B cell (primary cell): ENCODE results near the gene ZNF366. TPM values are rescaled to one million over a fixed set of nuclear protein-coding genes. Genes with fewer than 3 reads are reported as not detected.

Experiments used
- ATAC-seq: fragments of 200-7000 bp; cut with Tn5 transposase; one replicate; pipeline ENCODE4 v1.10.0; 2021; ENCODE audit warnings: low read depth, mild to moderate bottlenecking, moderate number of reproducible peaks, moderate library complexity
- CTCF ChIA-PET: fragments of 350-600 bp; sonication (Branson Sonifier 250); formaldehyde crosslinking; loops from one replicate; lab custom pipeline; 2021; ENCODE audit warnings: antibody characterized with exemption, inconsistent platforms; lab: Charles Lee
- POLR2A ChIA-PET: fragments of 350-600 bp; sonication (Branson Sonifier 250); formaldehyde crosslinking; loops from one replicate; lab custom pipeline; 2021; ENCODE audit warnings: antibody characterized with exemption; lab: Charles Lee
- DNase-seq: peaks from one replicate; pipeline ENCODE4 v3.0.0; 2013
- H2AFZ ChIP-seq: 2 replicates; pipeline ENCODE4 v1.6.1; 2012; ENCODE audit warnings: mild to moderate bottlenecking, low read depth, low read length; ENCODE audit not compliant: insufficient read depth, poor library complexity, severe bottlenecking
- H3K27ac ChIP-seq, 2 donors: 1 replicate in 1 of 2; 2 replicates in 1 of 2; pipeline ENCODE4 v1.5.1; 2012 to 2013; ENCODE audit warnings: low read length in 2 of 2, mild to moderate bottlenecking in 2 of 2, moderate library complexity in 1 of 2
- H3K27me3 ChIP-seq, 4 experiments: fragments of 200-600 bp in 1 of 4; sonication (generic) in 1 of 4; replicated peaks in 1 of 4; 1 replicate in 2 of 4; 2 replicates in 2 of 4; pipeline versions ENCODE4 v1.6.1 to v1.7.0; 2013 to 2016; ENCODE audit warnings: low read length in 3 of 4, mild to moderate bottlenecking in 2 of 4, mixed read lengths in 1 of 4, moderate library complexity in 1 of 4; ENCODE audit not compliant: insufficient read depth in 4 of 4, control insufficient read depth in 3 of 4; ENCODE audit errors: control extremely low read depth in 1 of 4
- H3K36me3 ChIP-seq, 2 experiments: replicated peaks in 1 of 2; 1 replicate in 1 of 2; 2 replicates in 1 of 2; pipeline versions ENCODE4 v1.6.1 to v1.7.1; 2013; ENCODE audit warnings: low read length in 1 of 2; ENCODE audit not compliant: insufficient read depth in 2 of 2, control insufficient read depth in 1 of 2; ENCODE audit errors: control extremely low read depth in 1 of 2, extremely low read depth in 1 of 2
- H3K4me1 ChIP-seq, 2 donors: fragments of 200-600 bp in 1 of 2; sonication (generic) in 1 of 2; 1 replicate in 1 of 2; 2 replicates in 1 of 2; pipeline versions ENCODE4 v1.5.1 to v1.6.1; 2013 to 2017; ENCODE audit warnings: low read length in 2 of 2; ENCODE audit not compliant: control insufficient read depth in 2 of 2, insufficient read depth in 2 of 2
- H3K4me2 ChIP-seq: replicated peaks from 2 replicates; pipeline ENCODE3; 2012; ENCODE audit warnings: mild to moderate bottlenecking, low read depth, low read length; ENCODE audit not compliant: poor library complexity, severe bottlenecking
- H3K4me3 ChIP-seq, 5 experiments: fragments of 200-600 bp in 1 of 5; sonication (generic) in 1 of 5; 1 replicate in 3 of 5; 2 replicates in 2 of 5; pipeline versions ENCODE4 v1.5.1 to v1.7.0; 2011 to 2016; ENCODE audit warnings: low read length in 4 of 5, mild to moderate bottlenecking in 4 of 5, low read depth in 2 of 5, control low read depth in 1 of 5, moderate library complexity in 1 of 5; ENCODE audit not compliant: insufficient read depth in 1 of 5; ENCODE audit errors: control extremely low read depth in 1 of 5, extremely low read depth in 1 of 5
- H3K79me2 ChIP-seq: fragments of 200-600 bp; sonication (generic); one replicate; pipeline ENCODE4 v1.6.0; 2016; ENCODE audit warnings: low read length; ENCODE audit not compliant: control insufficient read depth, insufficient read depth
- H3K9ac ChIP-seq: fragments of 200-600 bp; sonication (generic); 2 replicates; pipeline ENCODE4 v1.6.1; 2017; ENCODE audit warnings: mild to moderate bottlenecking, low read length, moderate library complexity
- H3K9me3 ChIP-seq, 3 donors: one replicate each; pipeline versions ENCODE4 v1.6.1 to v1.7.1; 2013; ENCODE audit warnings: low read length in 2 of 3; ENCODE audit not compliant: control insufficient read depth in 2 of 3, insufficient read depth in 1 of 3; ENCODE audit errors: control extremely low read depth in 1 of 3
- H4K20me1 ChIP-seq: 2 replicates; pipeline ENCODE4 v1.6.0; 2012; ENCODE audit warnings: mild to moderate bottlenecking, low read length; ENCODE audit not compliant: insufficient read depth, control insufficient read depth, poor library complexity, severe bottlenecking
- H3K27ac Mint-ChIP-seq: one replicate; pipeline ENCODE4 v1.8.0; 2021; ENCODE audit warnings: mixed read lengths
- H3K27me3 Mint-ChIP-seq: one replicate; pipeline ENCODE4 v1.8.0; 2021; ENCODE audit warnings: mixed read lengths
- H3K4me1 Mint-ChIP-seq: one replicate; pipeline ENCODE4 v1.8.0; 2021; ENCODE audit warnings: mixed read lengths
- H3K4me3 Mint-ChIP-seq: one replicate; pipeline ENCODE4 v1.8.0; 2021; ENCODE audit warnings: mixed read lengths
- H3K9me3 Mint-ChIP-seq: one replicate; pipeline ENCODE4 v1.8.0; 2022; ENCODE audit warnings: mixed read lengths; ENCODE audit not compliant: insufficient read depth
- CTCF ChIP-seq: fragments of 200-600 bp; IDR thresholded peaks from one replicate; pipeline ENCODE4 v1.8.0; 2022; ENCODE audit warnings: antibody characterized with exemption, mild to moderate bottlenecking
- EZH2 ChIP-seq: IDR thresholded peaks from 2 replicates; pipeline ENCODE4 v1.6.1; 2012; ENCODE audit warnings: borderline replicate concordance, low read depth, mild to moderate bottlenecking, moderate library complexity, low read length; ENCODE audit not compliant: insufficient read depth, poor library complexity, severe bottlenecking
- WGBS: methylation state at CpG from one replicate; pipeline ENCODE4 v1.1.5; 2013; ENCODE audit warnings: missing lambda C conversion rate; ENCODE audit not compliant: insufficient coverage; 5-methylcytosine and 5-hydroxymethylcytosine counted together
- intact Hi-C: fragments of 100-400 bp; cut with micrococcal nuclease; formaldehyde crosslinking; loops from one replicate; pipeline ENCODE4 v1.10.0; 2022
- polyA plus RNA-seq: library from polyadenylated mRNA; depleted of rRNA; stranded (reverse); fragments of >200 nt; gene quantifications from 2 replicates; pipeline ENCODE4 v1.2.3, GENCODE V29; 2012
- total RNA-seq, 2 donors: library from RNA; stranded (reverse); fragments of 120-200 nt in 1 of 2; gene quantifications; 1 replicate in 1 of 2; 2 replicates in 1 of 2; pipeline versions ENCODE4 v1.2.3 to v1.2.4, GENCODE V29; 2013 to 2022

The ZNF366 gene
- total and polyA plus RNA-seq, 2 donors (not counting 1 experiment from before 2014, with no cell fraction given): 0.03 TPM; not detected in 1

- ATAC-seq: no peak
- DNase-seq: no peak
- Histone ChIP-seq H3K79me2 (no peaks in the 10 kb centered on the region), H3K9me3 (no peaks in the 10 kb centered on the region), H3K4me1 (no peaks in the 10 kb centered on the region), H3K27ac (no peak overlapping the region), H2AFZ (no peak overlapping the region), H3K9ac (no peak overlapping the region), H3K4me3 (no peak overlapping the region), H4K20me1 (no peaks in the 10 kb centered on the region), H3K4me2 (no peak overlapping the region), H3K27me3 (no peaks in the 10 kb centered on the region), H3K36me3 (no peaks in the 10 kb centered on the region)
- WGBS: 86% methylated on average over 12 of the region's 14 CpGs
- ChIA-PET CTCF (no interaction called here), POLR2A (no interaction called here)
- H3K9me3 Mint-ChIP-seq: no peaks in the 10 kb centered on the region
- H3K4me3 Mint-ChIP-seq: no peak overlapping the region
- no peak overlapping the region for H3K27ac Mint-ChIP-seq
- intact Hi-C loops: no loop called here
- TF ChIP-seq CTCF (no peak), EZH2 (no peak)
- H3K4me1 Mint-ChIP-seq: no peaks in the 10 kb centered on the region
- peaks cover 4% of the 10 kb centered on the region for H3K27me3 Mint-ChIP-seq
Observed at GRCh38 chr5:72443883-72444282, 63.3 kb downstream of the ZNF366 start.

DNA sequence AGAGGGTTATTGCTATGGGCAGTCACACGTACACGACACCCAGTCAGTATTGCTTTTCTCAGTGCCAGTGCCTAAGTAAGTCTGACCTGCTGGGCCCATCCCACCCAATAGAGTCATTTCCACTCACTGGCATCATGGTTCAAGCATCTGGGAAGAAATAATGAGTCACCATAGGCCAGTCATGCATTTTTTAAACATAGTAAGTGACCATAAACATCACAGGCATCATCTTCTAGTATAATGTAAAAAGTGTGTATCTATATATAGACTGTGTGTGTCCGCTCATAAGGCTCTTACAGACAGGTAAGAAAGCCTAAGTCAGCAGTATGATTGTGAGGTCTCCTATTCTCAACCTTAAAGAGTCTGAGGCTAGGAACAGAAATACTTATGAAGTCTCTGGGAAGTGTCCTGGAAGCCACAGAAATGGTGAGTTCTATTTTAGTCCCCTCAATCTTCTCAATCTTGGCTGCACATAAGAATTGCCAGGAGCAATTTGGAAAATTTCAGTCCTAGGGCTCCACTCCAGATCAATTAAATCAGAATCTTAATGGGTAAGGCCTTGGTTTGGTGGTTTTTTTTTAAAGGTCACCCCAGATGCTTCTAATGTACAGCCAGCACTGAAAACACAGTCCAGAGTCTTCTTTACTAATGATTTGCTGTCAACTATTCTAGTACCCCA, 65.2 kb downstream of the ZNF366 start:
- Mint-ChIP-seq H3K27ac (no peak overlapping the region), H3K27me3 (peaks cover 4% of the 10 kb centered on the region), H3K4me1 (no peaks in the 10 kb centered on the region), H3K4me3 (no peak overlapping the region), H3K9me3 (no peaks in the 10 kb centered on the region)
- Histone ChIP-seq H4K20me1 (no peaks in the 10 kb centered on the region), H2AFZ (no peak overlapping the region), H3K36me3 (no peaks in the 10 kb centered on the region), H3K9ac (no peak overlapping the region), H3K9me3 (no peaks in the 10 kb centered on the region), H3K4me2 (no peak overlapping the region), H3K4me3 (no peak overlapping the region), H3K27ac (no peak overlapping the region), H3K79me2 (no peaks in the 10 kb centered on the region), H3K4me1 (no peaks in the 10 kb centered on the region), H3K27me3 (peaks cover 0 to 5% (median 0%) of the 10 kb centered on the region in 4 experiments)
- POLR2A ChIA-PET: no interaction called here
- CTCF ChIA-PET: no interaction called here
- DNase-seq (no peak), ATAC-seq (no peak)
- TF ChIP-seq EZH2: no peak
- no peak for TF ChIP-seq CTCF
- 100% methylated on average over 2 of the region's 3 CpGs for WGBS
- intact Hi-C loops: no loop called here
